Uterus (tissue), 2 donors: ENCODE measurements around the gene NDUFA11.

Source experiments
- POLR2A ChIP-seq, 2 donors: fragments of 450-650 bp; IDR thresholded peaks; one replicate each; pipeline ENCODE4 v1.6.1; 2016; ENCODE audit warnings: antibody characterized with exemption in 2 of 2, mild to moderate bottlenecking in 1 of 2, moderate library complexity in 1 of 2
- TF ChIP-seq, protein P1 (sequence below), 4 experiments: fragments of 200-600 bp in 2 of 4; fragments of 450-650 bp in 2 of 4; sonication (generic) in 2 of 4; IDR thresholded peaks; one replicate each; pipeline ENCODE4 v1.5.1; 2016 to 2019; ENCODE audit warnings: antibody characterized with exemption in 4 of 4, mild to moderate bottlenecking in 2 of 4, moderate library complexity in 1 of 4

DNA sequence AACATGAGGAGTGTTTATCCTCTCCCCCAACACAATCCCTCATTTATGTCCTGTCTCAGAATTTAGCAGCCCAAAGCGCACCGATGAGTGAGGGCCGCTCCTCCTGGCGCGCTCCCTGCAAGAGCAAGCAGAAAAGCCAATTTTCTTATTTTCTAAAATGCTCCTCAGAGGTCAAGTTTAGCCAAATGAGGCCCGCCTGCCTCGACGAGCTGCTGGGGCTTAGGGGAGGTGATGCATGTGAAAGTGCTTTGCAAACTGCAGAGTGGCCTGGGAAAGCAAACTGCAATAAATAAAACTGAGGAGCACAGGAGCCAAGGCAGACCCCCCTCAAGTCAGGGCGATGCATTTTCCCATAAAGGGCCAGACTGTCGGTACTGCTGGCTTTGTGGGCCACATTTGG is 39.5 kb upstream of the NDUFA11 start:
- TF ChIP-seq, protein P1, sequence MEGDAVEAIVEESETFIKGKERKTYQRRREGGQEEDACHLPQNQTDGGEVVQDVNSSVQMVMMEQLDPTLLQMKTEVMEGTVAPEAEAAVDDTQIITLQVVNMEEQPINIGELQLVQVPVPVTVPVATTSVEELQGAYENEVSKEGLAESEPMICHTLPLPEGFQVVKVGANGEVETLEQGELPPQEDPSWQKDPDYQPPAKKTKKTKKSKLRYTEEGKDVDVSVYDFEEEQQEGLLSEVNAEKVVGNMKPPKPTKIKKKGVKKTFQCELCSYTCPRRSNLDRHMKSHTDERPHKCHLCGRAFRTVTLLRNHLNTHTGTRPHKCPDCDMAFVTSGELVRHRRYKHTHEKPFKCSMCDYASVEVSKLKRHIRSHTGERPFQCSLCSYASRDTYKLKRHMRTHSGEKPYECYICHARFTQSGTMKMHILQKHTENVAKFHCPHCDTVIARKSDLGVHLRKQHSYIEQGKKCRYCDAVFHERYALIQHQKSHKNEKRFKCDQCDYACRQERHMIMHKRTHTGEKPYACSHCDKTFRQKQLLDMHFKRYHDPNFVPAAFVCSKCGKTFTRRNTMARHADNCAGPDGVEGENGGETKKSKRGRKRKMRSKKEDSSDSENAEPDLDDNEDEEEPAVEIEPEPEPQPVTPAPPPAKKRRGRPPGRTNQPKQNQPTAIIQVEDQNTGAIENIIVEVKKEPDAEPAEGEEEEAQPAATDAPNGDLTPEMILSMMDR (IDR thresholded peaks at IDR 0.05): no peak
- TF ChIP-seq POLR2A (IDR thresholded peaks at IDR 0.05): no peak
